Transverse colon (tissue), 4 donors: ENCODE results near the gene TNK2. TPM values are rescaled to one million over a fixed set of nuclear protein-coding genes. Genes with fewer than 3 reads are reported as not detected.

Experiments used
- DNase-seq: peaks from one replicate; pipeline ENCODE4 v3.0.0-alpha.2; 2019
- H3K27ac ChIP-seq, 4 donors: fragments of 200-600 bp; sonication (generic); 2 replicates each; pipeline ENCODE4 v1.5.1; 2016 to 2018; ENCODE audit warnings: inconsistent platforms in 4 of 4
- H3K27me3 ChIP-seq: fragments of 200-600 bp; sonication (generic); 2 replicates; pipeline ENCODE4 v1.5.1; 2017; ENCODE audit warnings: inconsistent platforms
- H3K36me3 ChIP-seq, 4 donors: fragments of 200-600 bp; sonication (generic); 2 replicates each; pipeline ENCODE4 v1.5.1; 2017 to 2019; ENCODE audit warnings: inconsistent platforms in 4 of 4
- H3K4me1 ChIP-seq, 4 donors: fragments of 200-600 bp; sonication (generic); 2 replicates each; pipeline ENCODE4 v1.5.1; 2017 to 2020; ENCODE audit warnings: inconsistent platforms in 4 of 4
- H3K4me3 ChIP-seq, 4 donors: fragments of 200-600 bp; sonication (generic); 1 replicate in 1 of 4; 2 replicates in 3 of 4; pipeline versions ENCODE4 v1.5.1 to v1.6.1; 2017 to 2019; ENCODE audit warnings: inconsistent platforms in 4 of 4
- H3K9me3 ChIP-seq, 2 donors: fragments of 200-600 bp; sonication (generic); 2 replicates each; pipeline ENCODE4 v1.5.1; 2017 to 2019; ENCODE audit warnings: inconsistent platforms in 2 of 2
- CTCF ChIP-seq, 5 experiments: fragments of 200-600 bp in 3 of 5; fragments of 450-650 bp in 2 of 5; sonication (generic) in 3 of 5; IDR thresholded peaks; 1 replicate in 2 of 5; 2 replicates in 3 of 5; pipeline ENCODE4 v1.5.1; 2016 to 2017; ENCODE audit warnings: antibody characterized with exemption in 5 of 5, inconsistent platforms in 3 of 5, mild to moderate bottlenecking in 2 of 5, moderate library complexity in 1 of 5
- EP300 ChIP-seq: sonication (generic); formaldehyde crosslinking; IDR thresholded peaks from one replicate; pipeline ENCODE4 v1.6.1; 2017; ENCODE audit warnings: antibody characterized with exemption, low read depth
- POLR2A ChIP-seq: fragments of 450-650 bp; IDR thresholded peaks from one replicate; pipeline ENCODE4 v1.6.1; 2016; ENCODE audit warnings: antibody characterized with exemption, mild to moderate bottlenecking, moderate library complexity
- POLR2AphosphoS5 ChIP-seq, 3 donors: sonication (generic); formaldehyde crosslinking; IDR thresholded peaks; one replicate each; pipeline ENCODE4 v1.6.1; 2016; ENCODE audit warnings: antibody characterized with exemption in 3 of 3
- WGBS, 2 donors: methylation state at CpG; one replicate each; pipeline ENCODE4 v1.1.5; 2018; ENCODE audit warnings: low coverage in 1 of 2; 5-methylcytosine and 5-hydroxymethylcytosine counted together
- in situ Hi-C, 4 donors: fragments of 200-750 bp; cut with MboI; loops; one replicate each; pipeline versions ENCODE4 v1.15.0 to v1.15.1; 2017; ENCODE audit warnings: low sequenced_read_pairs in 3 of 4, low pct_ligation_motif_present in 1 of 4, low pct_unique_long_range_greater_than_20kb in 1 of 4
- intact Hi-C: fragments of 100-400 bp; cut with DNase I; formaldehyde crosslinking; loops from one replicate; pipeline ENCODE4 v1.15.1; 2023; ENCODE audit warnings: low total_unique reads
- total RNA-seq, 4 donors: library from RNA; depleted of rRNA; stranded (reverse); fragments of >200 nt; gene quantifications; one replicate each; pipeline ENCODE4 v1.1.0, GENCODE V29; 2016

Gene TNK2
- total RNA-seq, 4 donors from 2014 or later: 19.1 to 74.1 (median 21.3) TPM

GRCh38 chr3:195859061-195859845, 49.1 kb downstream of the TNK2 start:
- peak; percentile 78 for DNase-seq
- peaks cover 6% of the 10 kb centered on the region for H3K27me3 ChIP-seq
- H3K9me3 ChIP-seq: no peaks in the 10 kb centered on the region
- H3K4me3 ChIP-seq: peak overlapping the region in 1 of 4 donors; percentile 13
- intact Hi-C loops: no loop called here
- H3K27ac ChIP-seq: no peak overlapping the region
- H3K4me1 ChIP-seq: peaks cover 0 to 18% (median 1%) of the 10 kb centered on the region in 4 donors
- TF ChIP-seq POLR2A (no peak), EP300 (no peak), CTCF (IDR thresholded peaks at IDR 0.05) (peak; percentile 95 to 99 (median 97)), POLR2AphosphoS5 (IDR thresholded peaks at IDR 0.05) (no peak)
- 8 to 22% methylated on average over 6 to 20 of the region's 21 CpGs for WGBS, 2 donors
- no peaks in the 10 kb centered on the region for H3K36me3 ChIP-seq
- in situ Hi-C loops: no loop called here

- in situ Hi-C loops: no loop called here
- no peaks in the 10 kb centered on the region for H3K36me3 ChIP-seq
- no peak for DNase-seq
- peaks cover 0 to 9% (median 1%) of the 10 kb centered on the region in 4 donors for H3K4me1 ChIP-seq
- intact Hi-C loops: no loop called here
- 68 to 83% methylated on average over 7 to 15 of the region's 15 CpGs for WGBS, 2 donors
- peaks cover 6% of the 10 kb centered on the region for H3K27me3 ChIP-seq
- H3K9me3 ChIP-seq: no peaks in the 10 kb centered on the region
- TF ChIP-seq POLR2AphosphoS5 (IDR thresholded peaks at IDR 0.05) (no peak), EP300 (no peak), CTCF (IDR thresholded peaks at IDR 0.05) (no peak), POLR2A (no peak)
- H3K4me3 ChIP-seq: no peak overlapping the region
- H3K27ac ChIP-seq: no peak overlapping the region
Observed at GRCh38 chr3:195856410-195857084, 51.8 kb downstream of the TNK2 start.

GRCh38 chr3:195855471-195856409, 52.6 kb downstream of the TNK2 start:
- Histone ChIP-seq H3K36me3 (no peaks in the 10 kb centered on the region), H3K4me1 (peaks cover 2 to 12% (median 3%) of the 10 kb centered on the region in 4 donors), H3K27ac (no peak overlapping the region), H3K9me3 (no peaks in the 10 kb centered on the region), H3K27me3 (peaks cover 6% of the 10 kb centered on the region), H3K4me3 (no peak overlapping the region)
- WGBS, 2 donors: 69 to 70% methylated on average over 8 to 13 of the region's 13 CpGs
- no peak for DNase-seq
- in situ Hi-C loops: no loop called here
- intact Hi-C loops: no loop called here
- TF ChIP-seq CTCF (IDR thresholded peaks at IDR 0.05) (peak in 3 of 5 experiments; percentile 12 to 29 (median 27)), EP300 (no peak)
